ENCODE results near the gene TNFRSF13B.
"Not testable (repeated sequence)": the region's sequence is repeated elsewhere in the genome, so short reads cannot be mapped to it uniquely, and the experiment has no call there.

DNA sequence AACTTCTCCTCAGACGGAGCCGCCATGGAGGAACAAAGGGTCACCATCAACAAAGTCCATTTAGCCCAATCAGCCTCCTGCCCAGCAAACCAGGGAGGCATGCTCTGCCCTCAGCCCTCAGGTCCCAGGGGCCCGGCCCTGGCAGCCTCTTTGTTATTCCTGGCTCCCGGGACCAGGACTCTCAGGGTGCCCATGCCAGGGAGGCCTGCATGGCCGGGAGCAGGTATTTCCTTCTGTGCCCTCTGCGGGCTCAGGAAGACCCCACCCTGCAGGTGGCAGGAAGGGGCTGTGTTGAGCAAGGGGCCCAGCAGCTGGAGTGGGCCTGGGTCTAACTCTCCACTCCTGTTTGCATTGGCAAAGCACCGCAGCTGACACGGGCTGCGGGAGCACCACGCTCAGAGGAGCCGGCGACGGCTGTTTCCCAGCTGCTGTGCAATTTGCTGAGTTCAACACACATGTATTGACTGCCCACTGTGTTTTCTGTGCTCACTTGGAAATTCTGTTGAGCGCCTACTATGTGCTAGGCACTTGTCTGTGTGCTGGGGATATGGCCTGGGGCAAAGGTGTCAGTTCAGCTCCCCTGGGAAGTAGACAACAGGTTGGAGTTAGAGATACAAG lies 33.2 kb upstream of the TNFRSF13B start:
- TF ChIP-seq CTCF (IDR thresholded peaks at IDR 0.05); POLR2A (IDR thresholded peaks at IDR 0.05; ENCODE audit: low read depth); EP300 (IDR thresholded peaks at IDR 0.05): not testable (repeated sequence)

Measured in esophagus muscularis mucosa (tissue), 4 donors.